ENCODE measurements around the gene KIF18A. TPM values are rescaled to one million over a fixed set of nuclear protein-coding genes. Genes with fewer than 3 reads are reported as not detected.

The KIF18A gene
- total and polyA plus RNA-seq, 4 donors, result 0.08 to 21.4 (median 0.20) TPM

Small RNAs within 50 kb of the gene (small RNA-seq; reads per million reads assigned to genes)
- not detected for gene AC023206.1
- not detected for gene MIR610

Other genes starting within 250 kb of the KIF18A start
- 10 to 100 TPM; 11.0 to 11.5 TPM for gene METTL15, start 232 bp upstream of the KIF18A start, total RNA-seq
- gene METTL15, start 232 bp upstream of the KIF18A start, polyA plus RNA-seq, result 1 to 10 TPM; 4.1 to 5.1 TPM